Kidney (tissue), 14 donors: ENCODE measurements around the gene GOLGA2. TPM values are rescaled to one million over a fixed set of nuclear protein-coding genes. Genes with fewer than 3 reads are reported as not detected.
A peak's percentile ranks its signal among the peaks of the same experiment; 100 is the strongest.

Experiments
- DNase-seq, 5 donors: peaks; one replicate each; pipeline ENCODE4 v3.0.0-alpha.2; 2013 to 2020
- FAIRE-seq: peaks from 2 replicates; lab custom pipeline; 2012; peaks lifted over from hg19 to GRCh38; lab: Jason Lieb, UNC
- H3K27ac ChIP-seq, 2 donors: one replicate each; pipeline ENCODE4 v1.7.0; 2013; ENCODE audit warnings: low read depth in 2 of 2, low read length in 2 of 2, inconsistent platforms in 1 of 2
- H3K27me3 ChIP-seq: one replicate; pipeline ENCODE4 v1.7.1; 2013; ENCODE audit warnings: low read length, inconsistent platforms; ENCODE audit not compliant: control insufficient read depth, insufficient read depth
- H3K36me3 ChIP-seq, 3 donors: one replicate each; pipeline versions ENCODE4 v1.7.0 to v1.7.1; 2013; ENCODE audit warnings: low read length in 3 of 3, control low read depth in 1 of 3, inconsistent platforms in 1 of 3; ENCODE audit not compliant: insufficient read depth in 3 of 3, control insufficient read depth in 2 of 3
- H3K4me1 ChIP-seq, 3 donors: one replicate each; pipeline versions ENCODE4 v1.7.0 to v1.7.1; 2013; ENCODE audit warnings: low read length in 3 of 3, inconsistent platforms in 1 of 3, low read depth in 1 of 3; ENCODE audit not compliant: control insufficient read depth in 2 of 3, insufficient read depth in 2 of 3
- H3K4me3 ChIP-seq, 3 donors: one replicate each; pipeline versions ENCODE4 v1.7.0 to v1.8.1; 2013; ENCODE audit warnings: low read length in 3 of 3, control low read depth in 1 of 3, inconsistent platforms in 1 of 3
- H3K9ac ChIP-seq, 3 donors: one replicate each; pipeline versions ENCODE4 v1.7.0 to v1.7.1; 2013; ENCODE audit warnings: low read length in 3 of 3, control low read depth in 1 of 3, inconsistent platforms in 1 of 3
- H3K9me3 ChIP-seq, 3 donors: one replicate each; pipeline versions ENCODE4 v1.7.0 to v1.7.1; 2013; ENCODE audit warnings: low read length in 3 of 3, control low read depth in 1 of 3, inconsistent platforms in 1 of 3; ENCODE audit not compliant: control insufficient read depth in 2 of 3, insufficient read depth in 1 of 3
- CTCF ChIP-seq: IDR thresholded peaks from 3 replicates; pipeline ENCODE4 v1.5.1; 2012; ENCODE audit warnings: mild to moderate bottlenecking, moderate library complexity, borderline replicate concordance; ENCODE audit not compliant: insufficient read depth; ENCODE audit errors: extremely low read depth
- intact Hi-C: fragments of 100-400 bp; cut with DNase I; formaldehyde crosslinking; loops from one replicate; pipeline ENCODE4 v1.11.1; 2022
- polyA plus RNA-seq: library from polyadenylated mRNA; stranded (reverse); fragments of 350-450 nt; fragmentation: Illumina TruSeq; extraction: RNeasy Lipid Tissue Mini Kit (QIAGEN cat#74804); gene quantifications from one replicate; pipeline ENCODE4 v1.2.3, GENCODE V29; 2014; ENCODE audit warnings: low read depth, low replicate concordance; ENCODE audit not compliant: insufficient read depth
- total RNA-seq: library from RNA; stranded (reverse); fragmentation: NEBNext Ultra II Directional; extraction: Animal tissue kit (Norgen Biotek cat#: 25700); gene quantifications from one replicate; pipeline ENCODE4 v1.2.1, GENCODE V29; 2021
- donor health status: control.
- donor health status: control.
- donor health status: control.
- donor health status: control.
- donor health status: control.
- donor health status: DM: yes; HTN: yes; CAD: no.
- donor health status: Normal renal cell carcinoma (clear cell type).

The GOLGA2 gene
- total and polyA plus RNA-seq, 2 donors from 2014 or later = 42.9 to 79.7 TPM

GRCh38 chr9:128224877-128225276 lies 50.9 kb downstream of the GOLGA2 start:
- no peak for TF ChIP-seq CTCF
- H3K36me3 ChIP-seq = no peaks in the 10 kb centered on the region
- no peaks in the 10 kb centered on the region for H3K4me1 ChIP-seq
- peak in 1 of 5 donors; percentile 19 for DNase-seq
- H3K4me3 ChIP-seq = no peak overlapping the region
- FAIRE-seq = no peak
- no peaks in the 10 kb centered on the region for H3K27me3 ChIP-seq
- intact Hi-C loops = no loop called here
- no peak overlapping the region for H3K27ac ChIP-seq
- no peaks in the 10 kb centered on the region for H3K9me3 ChIP-seq
- no peak overlapping the region for H3K9ac ChIP-seq

- no peak for FAIRE-seq
- no peak overlapping the region for H3K9ac ChIP-seq
- H3K4me1 ChIP-seq = peaks cover 0 to 6% (median 0%) of the 10 kb centered on the region in 3 donors
- H3K9me3 ChIP-seq = no peaks in the 10 kb centered on the region
- DNase-seq = peak in 1 of 5 donors; percentile 22
- no peaks in the 10 kb centered on the region for H3K36me3 ChIP-seq
- intact Hi-C loops = no loop called here
- no peak for TF ChIP-seq CTCF
- H3K27ac ChIP-seq = no peak overlapping the region
- no peaks in the 10 kb centered on the region for H3K27me3 ChIP-seq
- no peak overlapping the region for H3K4me3 ChIP-seq
These were observed 52.7 kb downstream of the GOLGA2 start for GRCh38 chr9:128222880-128223670.

- no peak for FAIRE-seq
- no peak overlapping the region for H3K9ac ChIP-seq
- no peaks in the 10 kb centered on the region for H3K9me3 ChIP-seq
- intact Hi-C loops = no loop called here
- DNase-seq = peak in 1 of 5 donors; percentile 33
- no peak overlapping the region for H3K4me3 ChIP-seq
- peaks cover 0 to 9% (median 0%) of the 10 kb centered on the region in 3 donors for H3K4me1 ChIP-seq
- TF ChIP-seq CTCF = no peak
- H3K27ac ChIP-seq = no peak overlapping the region
- no peaks in the 10 kb centered on the region for H3K27me3 ChIP-seq
- no peaks in the 10 kb centered on the region for H3K36me3 ChIP-seq
These were observed 53.8 kb downstream of the GOLGA2 start for GRCh38 chr9:128222026-128222425.

GRCh38 chr9:128219831-128220230 lies 56.0 kb downstream of the GOLGA2 start:
- no peak overlapping the region for H3K4me3 ChIP-seq
- DNase-seq (peak in 1 of 5 donors; percentile 52), FAIRE-seq (no peak)
- intact Hi-C loops = no loop called here
- no peak overlapping the region for H3K27ac ChIP-seq
- no peaks in the 10 kb centered on the region for H3K36me3 ChIP-seq
- H3K27me3 ChIP-seq = no peaks in the 10 kb centered on the region
- H3K4me1 ChIP-seq = peaks cover 0 to 17% (median 0%) of the 10 kb centered on the region in 3 donors
- H3K9ac ChIP-seq = no peak overlapping the region
- H3K9me3 ChIP-seq = no peaks in the 10 kb centered on the region
- no peak for TF ChIP-seq CTCF
